Measurements from ENCODE around the gene SPDYE18.
"Not testable (repeated sequence)": the region's sequence is repeated elsewhere in the genome, so short reads cannot be mapped to it uniquely, and the experiment has no call there.

The SPDYE18 gene

DNA sequence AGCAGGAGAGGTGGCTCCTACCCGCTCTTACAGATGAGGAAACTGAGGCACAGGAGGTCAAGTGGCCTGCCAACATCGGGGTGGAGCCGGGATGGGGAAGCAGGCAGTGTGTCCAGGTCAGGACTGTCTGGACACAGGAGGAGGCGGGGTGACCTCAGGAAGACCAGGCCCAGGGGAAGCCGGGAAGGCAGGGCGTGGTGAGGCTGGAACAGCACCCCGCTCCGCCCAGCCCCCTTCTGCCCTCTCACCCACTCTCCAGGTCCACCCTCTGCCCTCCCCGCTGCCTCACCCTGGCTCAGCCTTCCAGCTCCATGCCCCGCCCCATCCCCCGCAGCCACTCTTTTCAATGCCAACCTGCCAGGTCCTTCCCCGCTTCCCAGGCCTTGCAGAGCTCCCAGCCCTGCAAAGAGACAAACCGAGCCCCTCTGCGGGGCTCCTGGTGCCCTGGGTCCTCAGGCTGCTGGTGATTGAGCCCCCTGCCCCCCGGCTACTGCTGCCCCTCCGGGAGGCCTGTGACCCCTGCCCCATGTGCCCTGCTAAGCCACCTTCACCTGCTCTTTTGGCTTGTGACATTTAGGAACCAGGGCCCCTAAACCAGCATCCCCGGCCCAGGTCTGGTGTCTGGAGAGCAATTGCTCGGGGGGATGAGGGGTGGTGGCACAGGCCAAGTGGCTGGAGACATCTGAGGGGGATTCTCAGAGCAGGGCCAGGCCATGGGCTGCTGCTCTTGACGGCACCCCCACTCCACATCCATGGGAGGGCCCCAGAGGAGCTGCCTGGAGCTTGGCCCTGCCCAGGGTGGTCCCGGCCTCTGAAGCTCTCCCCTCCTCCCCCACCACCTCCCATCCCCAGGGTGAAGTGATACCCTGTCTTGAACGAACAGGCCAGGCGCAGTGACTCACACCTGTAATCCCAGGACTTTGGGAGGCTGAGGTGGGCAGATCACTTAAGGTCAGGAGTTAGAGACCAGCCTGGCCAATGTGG lies 55.9 kb downstream of the SPDYE18 start:
- in situ Hi-C loops (cut with HindIII; ENCODE audit: low sequenced_read_pairs), result not testable (repeated sequence)

DNA sequence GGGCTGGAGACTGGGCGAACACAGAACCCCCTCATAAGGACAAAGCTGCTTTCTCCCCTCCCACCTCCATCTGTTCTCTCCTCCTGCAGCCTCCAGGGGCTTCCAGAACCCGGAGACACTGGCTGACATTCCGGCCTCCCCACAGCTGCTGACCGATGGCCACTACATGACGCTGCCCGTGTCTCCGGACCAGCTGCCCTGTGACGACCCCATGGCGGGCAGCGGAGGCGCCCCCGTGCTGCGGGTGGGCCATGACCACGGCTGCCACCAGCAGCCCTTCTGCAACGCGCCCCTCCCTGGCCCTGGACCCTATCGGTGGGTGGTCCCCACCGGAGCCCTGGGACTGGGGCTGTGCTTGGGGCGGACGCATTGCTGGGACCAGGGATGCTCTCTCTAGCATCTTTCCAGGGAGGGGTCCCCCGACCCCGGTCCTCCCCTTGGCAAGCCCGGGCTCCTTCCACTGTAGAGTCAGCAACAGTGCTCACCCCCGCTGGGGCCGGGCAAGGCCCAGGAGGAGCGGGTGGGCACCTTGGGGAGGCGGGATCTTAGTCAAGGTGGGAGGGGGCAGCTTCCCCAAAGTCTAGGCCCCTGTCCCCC lies 56.8 kb downstream of the SPDYE18 start:
- in situ Hi-C loops (cut with HindIII; ENCODE audit: low sequenced_read_pairs), result not testable (repeated sequence)

DNA sequence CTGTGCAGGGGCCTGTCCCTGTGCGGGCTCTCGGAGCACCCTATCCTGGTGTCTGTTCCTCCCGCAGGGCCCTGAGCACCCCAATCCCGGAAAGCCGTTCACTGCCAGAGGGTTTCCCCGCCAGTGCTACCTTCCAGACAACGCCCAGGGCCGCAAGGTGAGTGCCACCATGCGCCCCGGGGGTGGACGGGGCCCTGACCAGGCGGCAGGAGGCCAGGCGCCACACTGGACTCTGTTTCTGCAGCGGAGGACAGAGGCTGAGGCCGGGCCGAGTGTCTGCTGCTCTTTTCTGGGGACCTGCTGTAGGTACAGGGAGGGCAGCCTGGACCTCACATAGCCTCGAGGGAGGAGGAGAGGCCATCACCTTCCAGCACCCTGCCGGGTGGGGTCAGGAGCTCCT lies 58.2 kb downstream of the SPDYE18 start:
- in situ Hi-C loops (cut with HindIII; ENCODE audit: low sequenced_read_pairs), result not testable (repeated sequence)

DNA sequence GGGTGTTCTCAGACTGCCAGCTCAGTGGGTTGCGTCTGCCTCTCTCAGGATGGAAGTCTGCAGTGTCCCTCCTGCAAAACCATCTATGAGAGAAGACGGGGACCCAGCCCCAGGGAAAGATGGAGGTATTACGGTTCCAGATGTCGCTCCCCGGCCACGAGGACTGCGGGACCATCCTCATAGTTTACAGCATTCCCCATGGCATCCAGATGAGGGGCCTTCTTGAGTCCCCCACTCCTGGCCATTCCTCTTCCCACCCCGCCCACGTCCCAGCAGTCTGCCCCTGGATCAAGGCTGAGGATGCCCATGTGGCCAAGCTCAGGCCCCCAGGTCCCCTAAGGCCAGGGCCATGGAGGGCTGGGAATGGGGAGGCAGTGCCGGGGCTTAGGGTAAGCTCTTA lies 59.1 kb downstream of the SPDYE18 start:
- in situ Hi-C loops (cut with HindIII; ENCODE audit: low sequenced_read_pairs), result not testable (repeated sequence)

DNA sequence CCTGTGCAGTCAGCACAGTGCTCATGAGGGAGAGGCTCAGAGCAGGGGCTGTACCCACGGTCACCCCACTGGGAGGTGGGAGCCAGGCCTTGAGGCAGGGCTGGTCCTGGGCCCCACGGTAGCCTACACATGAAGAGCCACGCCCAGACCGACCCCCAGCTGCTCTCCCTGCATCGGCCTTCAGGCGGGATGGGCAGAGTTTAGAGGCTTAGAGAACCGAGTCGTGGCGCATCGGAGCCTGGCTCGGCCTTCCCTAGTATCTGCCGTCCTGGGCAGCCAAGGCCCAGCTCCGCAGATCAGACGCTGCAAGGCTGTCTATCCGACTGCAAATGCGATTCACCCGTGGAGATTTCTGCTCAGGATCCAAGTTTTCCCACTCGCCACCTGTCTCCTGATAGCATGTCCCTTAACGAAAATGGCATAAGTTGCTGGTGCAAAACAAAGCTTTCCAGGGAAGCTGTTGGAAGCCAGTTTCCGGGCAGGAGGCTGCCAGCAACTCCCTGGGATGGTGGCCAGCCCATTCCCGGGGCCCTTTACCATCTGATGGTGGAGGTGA lies 59.6 kb downstream of the SPDYE18 start:
- in situ Hi-C loops (cut with HindIII; ENCODE audit: low sequenced_read_pairs), result not testable (repeated sequence)

DNA sequence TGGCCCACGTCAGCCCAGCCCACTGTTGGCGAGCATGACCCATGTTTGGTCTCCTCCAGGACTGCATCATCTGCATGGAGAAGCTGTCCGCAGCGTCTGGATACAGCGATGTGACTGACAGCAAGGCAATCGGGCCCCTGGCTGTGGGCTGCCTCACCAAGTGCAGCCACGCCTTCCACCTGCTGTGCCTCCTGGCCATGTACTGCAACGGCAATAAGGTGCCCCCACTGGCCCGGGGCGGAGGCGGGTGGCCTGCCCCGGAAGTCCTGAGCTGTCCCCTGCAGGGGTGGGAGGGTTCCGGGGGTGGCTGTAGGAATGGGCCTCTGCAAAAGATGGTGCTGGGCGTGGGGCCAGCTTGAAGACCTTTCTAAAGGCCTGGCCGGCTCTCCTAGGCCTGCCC lies 60.3 kb downstream of the SPDYE18 start:
- in situ Hi-C loops (cut with HindIII; ENCODE audit: low sequenced_read_pairs), result not testable (repeated sequence)

All from endothelial cell of hepatic sinusoid (primary cell).